Breast epithelium (tissue), 4 donors: ENCODE results near the gene KDSR. TPM values are rescaled to one million over a fixed set of nuclear protein-coding genes. Genes with fewer than 3 reads are reported as not detected.

Experiments
- DNase-seq, 2 donors: peaks; one replicate each; pipeline ENCODE4 v3.0.0-alpha.2; 2019; ENCODE audit warnings: low spot score in 2 of 2
- H3K27ac ChIP-seq, 2 donors: fragments of 200-600 bp; sonication (generic) in 1 of 2; one replicate each; pipeline ENCODE4 v1.5.1; 2016 to 2019; ENCODE audit warnings: mild to moderate bottlenecking in 1 of 2
- H3K27me3 ChIP-seq, 2 donors: fragments of 200-600 bp; sonication (generic) in 1 of 2; one replicate each; pipeline versions ENCODE4 v1.5.1 to v1.6.0; 2017 to 2019; ENCODE audit warnings: control low read depth in 1 of 2, mild to moderate bottlenecking in 1 of 2
- H3K36me3 ChIP-seq: fragments of 200-600 bp; one replicate; pipeline ENCODE4 v1.5.1; 2019
- H3K4me1 ChIP-seq, 2 donors: fragments of 200-600 bp; sonication (generic); one replicate each; pipeline ENCODE4 v1.5.1; 2016 to 2019; ENCODE audit warnings: control low read depth in 1 of 2
- H3K4me3 ChIP-seq, 3 donors: fragments of 200-600 bp; sonication (generic); 1 replicate in 2 of 3; 2 replicates in 1 of 3; pipeline ENCODE4 v1.5.1; 2016 to 2019; ENCODE audit warnings: mild to moderate bottlenecking in 3 of 3, moderate library complexity in 2 of 3
- H3K9me3 ChIP-seq, 2 donors: fragments of 200-600 bp; sonication (generic) in 1 of 2; one replicate each; pipeline ENCODE4 v1.5.1; 2016 to 2019; ENCODE audit warnings: control low read depth in 1 of 2
- CTCF ChIP-seq, 3 donors: fragments of 450-650 bp; IDR thresholded peaks; one replicate each; pipeline ENCODE4 v1.5.1; 2016 to 2017; ENCODE audit warnings: antibody characterized with exemption in 3 of 3, mild to moderate bottlenecking in 3 of 3, moderate library complexity in 3 of 3
- POLR2A ChIP-seq: fragments of 450-650 bp; IDR thresholded peaks from one replicate; pipeline ENCODE4 v1.6.1; 2016; ENCODE audit warnings: antibody characterized with exemption, mild to moderate bottlenecking, moderate library complexity
- POLR2AphosphoS5 ChIP-seq, 3 donors: sonication (generic); formaldehyde crosslinking; IDR thresholded peaks; one replicate each; pipeline ENCODE4 v1.6.1; 2017; ENCODE audit warnings: antibody characterized with exemption in 3 of 3
- intact Hi-C: fragments of 100-400 bp; cut with DNase I; formaldehyde crosslinking; loops from one replicate; pipeline ENCODE4 v1.15.1; 2023; ENCODE audit warnings: low total_unique reads
- total RNA-seq, 3 donors: library from RNA; depleted of rRNA; stranded (reverse); fragments of >200 nt; gene quantifications; one replicate each; pipeline ENCODE4 v1.1.0, GENCODE V29; 2016

The KDSR gene
- total RNA-seq, 3 donors from 2014 or later = 41.6 to 53.0 (median 48.9) TPM

- intact Hi-C loops = no loop called here
- TF ChIP-seq CTCF (IDR thresholded peaks at IDR 0.05) = no peak
- TF ChIP-seq POLR2AphosphoS5 (IDR thresholded peaks at IDR 0.05) = no peak
- TF ChIP-seq POLR2A = no peak
- Histone ChIP-seq H3K27ac (no peak overlapping the region), H3K9me3 (no peaks in the 10 kb centered on the region), H3K36me3 (no peaks in the 10 kb centered on the region), H3K4me1 (no peaks in the 10 kb centered on the region), H3K27me3 (no peaks in the 10 kb centered on the region), H3K4me3 (no peak overlapping the region)
- no peak for DNase-seq
Observed at GRCh38 chr18:63331105-63331504, 35.9 kb downstream of the KDSR start.

GRCh38 chr18:63329431-63330145, 37.4 kb downstream of the KDSR start:
- Histone ChIP-seq H3K27me3 (no peaks in the 10 kb centered on the region), H3K4me1 (no peaks in the 10 kb centered on the region), H3K27ac (no peak overlapping the region), H3K36me3 (no peaks in the 10 kb centered on the region), H3K4me3 (no peak overlapping the region), H3K9me3 (no peaks in the 10 kb centered on the region)
- intact Hi-C loops = no loop called here
- DNase-seq = no peak
- no peak for TF ChIP-seq POLR2AphosphoS5 (IDR thresholded peaks at IDR 0.05)
- no peak for TF ChIP-seq POLR2A
- no peak for TF ChIP-seq CTCF (IDR thresholded peaks at IDR 0.05)

GRCh38 chr18:63326011-63326410, 41.0 kb downstream of the KDSR start:
- no peaks in the 10 kb centered on the region for H3K27me3 ChIP-seq
- H3K36me3 ChIP-seq = no peaks in the 10 kb centered on the region
- no peak overlapping the region for H3K27ac ChIP-seq
- no peak overlapping the region for H3K4me3 ChIP-seq
- H3K9me3 ChIP-seq = no peaks in the 10 kb centered on the region
- peaks cover 0 to 9% of the 10 kb centered on the region in 2 donors for H3K4me1 ChIP-seq
- DNase-seq = no peak
- no peak for TF ChIP-seq POLR2AphosphoS5 (IDR thresholded peaks at IDR 0.05)
- no peak for TF ChIP-seq POLR2A
- no peak for TF ChIP-seq CTCF (IDR thresholded peaks at IDR 0.05)
- intact Hi-C loops = no loop called here

GRCh38 chr18:63325086-63325686, 41.8 kb downstream of the KDSR start:
- Histone ChIP-seq H3K27me3 (no peaks in the 10 kb centered on the region), H3K27ac (no peak overlapping the region), H3K4me3 (no peak overlapping the region), H3K4me1 (peaks cover 0 to 9% of the 10 kb centered on the region in 2 donors), H3K9me3 (no peaks in the 10 kb centered on the region), H3K36me3 (no peaks in the 10 kb centered on the region)
- TF ChIP-seq POLR2A (no peak), POLR2AphosphoS5 (IDR thresholded peaks at IDR 0.05) (no peak), CTCF (IDR thresholded peaks at IDR 0.05) (no peak)
- DNase-seq = no peak
- intact Hi-C loops = loop anchor here (2.0 kb wide), 1 partner anchor 188 kb away; no protein-coding TSS in a partner anchor

- peak; percentile 59 to 92 (median 83) for TF ChIP-seq CTCF (IDR thresholded peaks at IDR 0.05)
- TF ChIP-seq POLR2A = no peak
- peak in 2 of 3 donors; percentile 50 to 56 for TF ChIP-seq POLR2AphosphoS5 (IDR thresholded peaks at IDR 0.05)
- Histone ChIP-seq H3K4me3 (no peak overlapping the region), H3K27ac (peak overlapping the region; percentile 66 to 74), H3K36me3 (no peaks in the 10 kb centered on the region), H3K4me1 (peaks cover 0 to 9% of the 10 kb centered on the region in 2 donors), H3K27me3 (no peaks in the 10 kb centered on the region), H3K9me3 (no peaks in the 10 kb centered on the region)
- peak in 1 of 2 donors; percentile 59 for DNase-seq
- intact Hi-C loops = loop anchor here (5.0 kb wide), 1 partner anchor 321 kb away; no protein-coding TSS in a partner anchor
Observed at GRCh38 chr18:63322908-63323634, 43.9 kb downstream of the KDSR start.
